Activated gamma-delta T cell (primary cell): ENCODE results near the gene CYP1A2.

Experiments used
- DNase-seq: peaks from one replicate; lab custom pipeline; 2025; lab: John Stamatoyannopoulos, UW

CYP1A2 gene

DNA sequence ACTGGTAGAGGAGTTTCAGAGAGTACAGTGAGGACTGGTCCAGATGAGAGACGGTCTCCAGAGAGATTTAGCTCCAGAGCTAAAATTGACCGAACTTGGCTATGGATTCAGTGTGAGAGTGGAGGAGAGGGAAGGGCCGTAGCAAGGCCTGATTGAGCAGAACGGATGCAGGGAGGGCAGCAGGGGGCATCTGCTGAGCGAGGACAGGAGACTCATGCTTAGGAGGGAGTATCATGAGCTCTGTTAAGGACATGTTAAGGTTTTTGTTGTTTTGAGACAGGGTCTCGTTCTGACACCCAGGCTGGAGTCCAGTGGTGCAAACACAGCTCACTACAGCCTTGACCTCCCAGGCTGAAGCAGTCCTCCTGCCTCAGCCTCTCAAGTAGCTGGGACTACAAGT, 56.3 kb downstream of the CYP1A2 start:
- DNase-seq = no peak
